ENCODE results near the gene CFAP61.

CFAP61 gene

GRCh38 chr20:20209684-20210083 is 157.4 kb downstream of the CFAP61 start:
- Histone ChIP-seq H3K9me3 (ENCODE audit: insufficient read depth, low read length) (no peaks in the 10 kb centered on the region), H3K4me3 (ENCODE audit: low read length) (no peak overlapping the region), H3K27me3 (ENCODE audit: low read depth, low read length) (peaks cover 39% of the 10 kb centered on the region), H3K9ac (ENCODE audit: low read length) (no peak overlapping the region), H3K79me2 (ENCODE audit: low read length) (no peaks in the 10 kb centered on the region), H3K27ac (ENCODE audit: low read length) (no peak overlapping the region), H2AFZ (ENCODE audit: low read depth, low read length) (no peak overlapping the region), H3K4me1 (ENCODE audit: low read length) (peaks cover 11% of the 10 kb centered on the region), H4K20me1 (ENCODE audit: insufficient read depth, low read length) (no peaks in the 10 kb centered on the region), H3K4me2 (ENCODE audit: low read length) (no peak overlapping the region), H3K36me3 (replicated peaks; ENCODE audit: low read depth, low read length) (no peaks in the 10 kb centered on the region)
- no peak for TF ChIP-seq EZH2phosphoT487 (IDR thresholded peaks at IDR 0.05; ENCODE audit: low read depth)

- Histone ChIP-seq H3K27ac (ENCODE audit: low read length) (no peak overlapping the region), H2AFZ (ENCODE audit: low read depth, low read length) (no peak overlapping the region), H4K20me1 (ENCODE audit: insufficient read depth, low read length) (no peaks in the 10 kb centered on the region), H3K27me3 (ENCODE audit: low read depth, low read length) (peaks cover 42% of the 10 kb centered on the region), H3K4me1 (ENCODE audit: low read length) (peaks cover 11% of the 10 kb centered on the region), H3K9ac (ENCODE audit: low read length) (no peak overlapping the region), H3K9me3 (ENCODE audit: insufficient read depth, low read length) (no peaks in the 10 kb centered on the region), H3K36me3 (replicated peaks; ENCODE audit: low read depth, low read length) (no peaks in the 10 kb centered on the region), H3K4me3 (ENCODE audit: low read length) (no peak overlapping the region), H3K79me2 (ENCODE audit: low read length) (no peaks in the 10 kb centered on the region), H3K4me2 (ENCODE audit: low read length) (no peak overlapping the region)
- TF ChIP-seq CTCF (IDR thresholded peaks at IDR 0.05; ENCODE audit: low read depth, low read length) (no peak), EZH2phosphoT487 (IDR thresholded peaks at IDR 0.05; ENCODE audit: low read depth) (no peak)
Observed at GRCh38 chr20:20210327-20210726, 158.0 kb downstream of the CFAP61 start.

- Histone ChIP-seq H3K27ac (ENCODE audit: low read length) (no peak overlapping the region), H4K20me1 (ENCODE audit: insufficient read depth, low read length) (no peaks in the 10 kb centered on the region), H3K9me3 (ENCODE audit: insufficient read depth, low read length) (no peaks in the 10 kb centered on the region), H3K4me1 (ENCODE audit: low read length) (peaks cover 11% of the 10 kb centered on the region), H3K36me3 (replicated peaks; ENCODE audit: low read depth, low read length) (no peaks in the 10 kb centered on the region), H3K27me3 (ENCODE audit: low read depth, low read length) (peaks cover 36% of the 10 kb centered on the region), H3K9ac (ENCODE audit: low read length) (no peak overlapping the region), H3K4me2 (ENCODE audit: low read length) (no peak overlapping the region), H3K79me2 (ENCODE audit: low read length) (no peaks in the 10 kb centered on the region), H2AFZ (ENCODE audit: low read depth, low read length) (no peak overlapping the region), H3K4me3 (ENCODE audit: low read length) (no peak overlapping the region)
- TF ChIP-seq CTCF (IDR thresholded peaks at IDR 0.05; ENCODE audit: low read depth, low read length) (no peak), EZH2phosphoT487 (IDR thresholded peaks at IDR 0.05; ENCODE audit: low read depth) (no peak)
Observed at GRCh38 chr20:20210943-20211273, 158.6 kb downstream of the CFAP61 start.

- no peaks in the 10 kb centered on the region for H3K79me2 ChIP-seq (ENCODE audit: low read length)
- peaks cover 31% of the 10 kb centered on the region for H3K27me3 ChIP-seq (ENCODE audit: low read depth, low read length)
- no peaks in the 10 kb centered on the region for H4K20me1 ChIP-seq (ENCODE audit: insufficient read depth, low read length)
- no peak overlapping the region for H3K4me2 ChIP-seq (ENCODE audit: low read length)
- H3K9ac ChIP-seq (ENCODE audit: low read length) = no peak overlapping the region
- peaks cover 11% of the 10 kb centered on the region for H3K4me1 ChIP-seq (ENCODE audit: low read length)
- no peak overlapping the region for H2AFZ ChIP-seq (ENCODE audit: low read depth, low read length)
- no peak overlapping the region for H3K4me3 ChIP-seq (ENCODE audit: low read length)
- no peaks in the 10 kb centered on the region for H3K9me3 ChIP-seq (ENCODE audit: insufficient read depth, low read length)
- no peak overlapping the region for H3K27ac ChIP-seq (ENCODE audit: low read length)
- no peaks in the 10 kb centered on the region for H3K36me3 ChIP-seq (replicated peaks; ENCODE audit: low read depth, low read length)
- TF ChIP-seq CTCF (IDR thresholded peaks at IDR 0.05; ENCODE audit: low read depth, low read length) (no peak), EZH2phosphoT487 (IDR thresholded peaks at IDR 0.05; ENCODE audit: low read depth) (no peak)
Observed at GRCh38 chr20:20211274-20211987, 159.1 kb downstream of the CFAP61 start.

Data from OCI-LY3 (cell line).